Measurements from ENCODE around the gene CDK5R1.
"Not testable (repeated sequence)": the region's sequence is repeated elsewhere in the genome, so short reads cannot be mapped to it uniquely, and the experiment has no call there.

The CDK5R1 gene

GRCh38 chr17:32519228-32520103 is 32.7 kb downstream of the CDK5R1 start:
- no peak for DNase-seq

DNA sequence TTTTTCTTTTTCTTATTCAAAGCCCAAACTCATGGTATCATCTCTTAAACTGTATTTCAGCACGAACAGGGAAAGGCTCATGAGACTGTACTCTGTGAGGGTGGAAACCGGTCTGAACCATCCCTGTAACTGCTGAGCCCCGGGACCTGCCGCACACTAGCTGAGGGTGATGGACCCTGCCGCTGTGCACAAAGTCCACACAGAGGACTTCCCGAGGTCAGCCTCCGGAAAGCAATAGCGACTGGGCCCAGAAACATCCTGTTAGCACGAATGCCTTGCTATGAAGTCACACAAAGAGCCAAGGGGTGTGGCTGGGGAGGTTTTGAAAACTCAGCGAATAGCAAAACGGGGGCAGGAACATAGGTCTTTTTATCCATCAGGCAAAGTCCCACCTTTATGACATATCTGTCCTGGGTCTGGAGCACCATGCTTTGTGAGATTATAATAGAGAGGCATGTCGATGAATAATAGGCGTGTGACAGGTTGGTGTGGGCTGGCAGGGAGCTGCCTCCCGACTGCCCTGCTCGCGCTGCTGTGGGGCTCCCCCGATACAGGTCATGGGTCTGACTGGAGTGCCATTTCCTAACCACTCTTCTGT is 33.4 kb downstream of the CDK5R1 start:
- no peak for DNase-seq

GRCh38 chr17:32520737-32521404 is 34.1 kb downstream of the CDK5R1 start:
- DNase-seq, result no peak

- DNase-seq, result no peak
These were observed 36.4 kb downstream of the CDK5R1 start for GRCh38 chr17:32523017-32523680.

- no peak for DNase-seq
These were observed 37.2 kb downstream of the CDK5R1 start for GRCh38 chr17:32523827-32524552.

- not testable (repeated sequence) for DNase-seq
These were observed 37.7 kb downstream of the CDK5R1 start for GRCh38 chr17:32524553-32524880.

DNA sequence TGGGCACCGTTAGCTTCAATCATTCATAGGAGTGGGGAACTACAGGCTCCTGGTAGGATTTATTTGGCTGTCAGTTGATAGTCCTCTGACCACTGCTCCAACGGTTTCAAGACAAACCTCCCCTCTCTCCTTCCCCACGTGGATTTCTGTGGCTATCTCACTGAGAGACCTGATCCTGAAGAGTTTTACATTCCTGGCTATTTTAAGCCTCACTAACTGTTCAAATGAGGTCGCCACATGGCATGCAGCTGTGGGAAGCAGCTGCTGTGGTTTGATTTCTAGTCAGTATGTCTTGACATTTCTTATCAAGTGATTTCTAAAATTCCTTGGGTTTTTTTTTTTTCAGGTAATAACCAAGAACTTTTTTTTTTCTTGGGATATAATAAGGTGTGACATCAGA is 38.3 kb downstream of the CDK5R1 start:
- no peak for DNase-seq

DNA sequence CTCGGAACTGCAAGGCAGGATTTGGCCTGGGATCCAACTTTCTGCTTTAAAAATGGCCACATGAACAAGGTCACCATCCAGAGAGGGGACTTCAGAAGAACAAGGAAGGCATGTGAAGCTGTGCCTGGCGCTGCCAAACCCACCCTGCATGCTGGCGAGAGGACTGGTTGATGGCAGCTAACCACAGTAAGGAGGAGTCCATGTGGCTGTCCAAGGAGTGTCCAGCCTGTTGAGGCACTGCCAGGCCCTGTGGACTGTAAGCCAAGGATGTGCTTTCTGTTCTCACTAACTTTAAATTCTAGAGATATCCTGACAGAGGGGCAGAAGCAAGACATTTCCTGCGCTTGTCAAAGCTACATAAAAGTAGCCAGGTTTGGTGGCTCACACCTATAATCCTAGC is 40.4 kb downstream of the CDK5R1 start:
- DNase-seq, result no peak

- DNase-seq, result no peak
These were observed 42.0 kb downstream of the CDK5R1 start for GRCh38 chr17:32528825-32529224.

DNA sequence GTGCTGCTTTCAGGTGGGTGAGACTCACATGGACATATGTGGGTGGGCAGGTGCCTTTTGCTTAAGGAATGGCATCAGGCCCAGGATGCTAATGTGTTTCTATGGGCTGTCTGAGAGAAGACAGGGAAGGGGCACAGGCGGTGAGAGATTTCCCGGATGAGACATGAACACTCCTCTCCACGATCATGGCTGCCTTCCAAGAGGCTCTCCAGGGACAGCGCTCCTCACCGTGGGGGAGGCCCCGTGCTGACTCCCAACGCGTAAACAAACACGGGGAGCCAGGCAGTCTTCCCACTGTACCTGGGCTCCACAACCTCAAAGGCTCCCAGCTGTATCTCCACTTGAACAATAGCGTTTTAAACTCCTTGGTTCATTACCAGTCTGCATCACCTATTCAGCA is 42.8 kb downstream of the CDK5R1 start:
- no peak for DNase-seq

GRCh38 chr17:32533296-32533695 is 46.5 kb downstream of the CDK5R1 start:
- no peak for DNase-seq

- no peak for DNase-seq
These were observed 50.2 kb downstream of the CDK5R1 start for GRCh38 chr17:32536736-32537643.

All from AML-193 (cell line).